Transverse colon (tissue), 3 donors: ENCODE measurements around the gene CCM2L.

ENCODE experiments used
- EP300 ChIP-seq: sonication (generic); formaldehyde crosslinking; IDR thresholded peaks from one replicate; pipeline ENCODE4 v1.6.1; 2017; ENCODE audit warnings: antibody characterized with exemption, low read depth
- POLR2A ChIP-seq: fragments of 450-650 bp; IDR thresholded peaks from one replicate; pipeline ENCODE4 v1.6.1; 2016; ENCODE audit warnings: antibody characterized with exemption, mild to moderate bottlenecking, moderate library complexity
- TF ChIP-seq, protein P1 (sequence below), 5 experiments: fragments of 200-600 bp in 3 of 5; fragments of 450-650 bp in 2 of 5; sonication (generic) in 3 of 5; IDR thresholded peaks; 1 replicate in 2 of 5; 2 replicates in 3 of 5; pipeline ENCODE4 v1.5.1; 2016 to 2017; ENCODE audit warnings: antibody characterized with exemption in 5 of 5, inconsistent platforms in 3 of 5, mild to moderate bottlenecking in 2 of 5, moderate library complexity in 1 of 5

DNA sequence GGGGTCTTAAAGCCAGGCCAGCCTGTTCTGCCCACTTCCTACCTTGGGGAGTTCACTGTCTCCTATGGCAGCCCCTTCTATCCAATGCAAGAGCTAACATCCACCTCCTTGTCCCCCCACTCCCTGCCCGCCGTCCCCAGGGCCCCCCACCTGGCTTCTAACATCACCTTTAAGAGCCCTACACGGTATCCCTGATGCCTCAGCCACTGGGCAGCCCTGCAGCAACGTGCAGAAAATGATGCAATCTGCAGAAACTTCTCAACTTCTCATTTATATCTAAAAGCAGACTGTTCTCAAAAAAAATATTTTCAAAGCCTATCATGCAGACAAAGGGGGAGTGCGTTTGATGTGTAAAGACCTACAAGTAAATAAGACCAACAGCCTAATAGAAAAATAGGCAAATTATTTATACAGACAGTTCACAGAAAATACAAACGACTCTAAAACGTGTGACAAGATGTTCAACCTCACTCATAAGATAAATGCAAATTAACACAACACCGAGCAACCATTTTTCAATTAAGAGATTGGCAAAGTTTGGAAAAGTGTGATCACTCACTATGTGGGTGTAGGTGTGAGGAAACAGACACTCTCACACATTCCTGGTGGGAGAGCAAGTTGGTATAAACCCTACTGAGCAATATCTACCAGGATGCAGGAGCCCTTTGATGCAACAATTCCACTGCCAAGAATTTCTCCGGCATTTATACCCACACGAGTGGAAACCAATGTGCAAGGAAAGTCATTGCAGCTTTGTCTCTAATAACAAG lies 26.7 kb downstream of the CCM2L start:
- TF ChIP-seq, protein P1, sequence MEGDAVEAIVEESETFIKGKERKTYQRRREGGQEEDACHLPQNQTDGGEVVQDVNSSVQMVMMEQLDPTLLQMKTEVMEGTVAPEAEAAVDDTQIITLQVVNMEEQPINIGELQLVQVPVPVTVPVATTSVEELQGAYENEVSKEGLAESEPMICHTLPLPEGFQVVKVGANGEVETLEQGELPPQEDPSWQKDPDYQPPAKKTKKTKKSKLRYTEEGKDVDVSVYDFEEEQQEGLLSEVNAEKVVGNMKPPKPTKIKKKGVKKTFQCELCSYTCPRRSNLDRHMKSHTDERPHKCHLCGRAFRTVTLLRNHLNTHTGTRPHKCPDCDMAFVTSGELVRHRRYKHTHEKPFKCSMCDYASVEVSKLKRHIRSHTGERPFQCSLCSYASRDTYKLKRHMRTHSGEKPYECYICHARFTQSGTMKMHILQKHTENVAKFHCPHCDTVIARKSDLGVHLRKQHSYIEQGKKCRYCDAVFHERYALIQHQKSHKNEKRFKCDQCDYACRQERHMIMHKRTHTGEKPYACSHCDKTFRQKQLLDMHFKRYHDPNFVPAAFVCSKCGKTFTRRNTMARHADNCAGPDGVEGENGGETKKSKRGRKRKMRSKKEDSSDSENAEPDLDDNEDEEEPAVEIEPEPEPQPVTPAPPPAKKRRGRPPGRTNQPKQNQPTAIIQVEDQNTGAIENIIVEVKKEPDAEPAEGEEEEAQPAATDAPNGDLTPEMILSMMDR (IDR thresholded peaks at IDR 0.05) = no peak
- TF ChIP-seq EP300 (no peak), POLR2A (no peak)
